H1 (cell line): ENCODE data around the gene RAD18.

ENCODE experiments used
- EP300 ChIP-seq, 2 experiments: IDR thresholded peaks; 1 replicate in 1 of 2; 2 replicates in 1 of 2; pipeline ENCODE4 v1.6.1; 2011 to 2012; ENCODE audit warnings: low read depth in 2 of 2, low read length in 2 of 2, mild to moderate bottlenecking in 2 of 2, borderline replicate concordance in 1 of 2, inconsistent platforms in 1 of 2, moderate library complexity in 1 of 2
- TEAD4 ChIP-seq: IDR thresholded peaks from 2 replicates; pipeline ENCODE4 v1.6.1; 2012; ENCODE audit warnings: low read depth, low read length, inconsistent platforms, mixed read lengths
- TF ChIP-seq, protein P1 (sequence below), 3 experiments: IDR thresholded peaks; 1 replicate in 2 of 3; 2 replicates in 1 of 3; pipeline versions ENCODE4 v1.5.1 to v1.6.1; 2011; ENCODE audit warnings: low read length in 3 of 3, mild to moderate bottlenecking in 3 of 3, inconsistent platforms in 2 of 3, low read depth in 1 of 3, moderate library complexity in 1 of 3; ENCODE audit not compliant: insufficient read depth in 1 of 3; ENCODE audit errors: control extremely low read depth in 1 of 3

DNA sequence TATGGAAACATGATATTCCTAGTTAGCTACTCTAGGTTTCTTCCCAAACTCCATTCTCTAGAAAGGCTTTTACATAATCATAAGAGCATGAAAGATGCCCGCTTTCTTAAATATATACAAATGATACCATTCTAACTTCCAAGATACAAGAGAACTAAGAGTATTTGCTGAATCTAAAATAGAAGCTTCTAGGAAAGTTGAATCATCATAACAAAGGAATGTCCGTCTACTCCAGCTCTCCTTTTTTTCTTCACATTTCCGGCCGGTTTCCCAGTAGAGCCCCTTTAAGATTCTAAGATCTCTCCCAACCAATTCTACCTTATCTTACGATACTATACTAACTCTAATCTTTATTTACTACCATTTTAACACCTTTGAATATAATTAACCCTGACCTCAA is 60.1 kb downstream of the RAD18 start:
- TF ChIP-seq, protein P1, sequence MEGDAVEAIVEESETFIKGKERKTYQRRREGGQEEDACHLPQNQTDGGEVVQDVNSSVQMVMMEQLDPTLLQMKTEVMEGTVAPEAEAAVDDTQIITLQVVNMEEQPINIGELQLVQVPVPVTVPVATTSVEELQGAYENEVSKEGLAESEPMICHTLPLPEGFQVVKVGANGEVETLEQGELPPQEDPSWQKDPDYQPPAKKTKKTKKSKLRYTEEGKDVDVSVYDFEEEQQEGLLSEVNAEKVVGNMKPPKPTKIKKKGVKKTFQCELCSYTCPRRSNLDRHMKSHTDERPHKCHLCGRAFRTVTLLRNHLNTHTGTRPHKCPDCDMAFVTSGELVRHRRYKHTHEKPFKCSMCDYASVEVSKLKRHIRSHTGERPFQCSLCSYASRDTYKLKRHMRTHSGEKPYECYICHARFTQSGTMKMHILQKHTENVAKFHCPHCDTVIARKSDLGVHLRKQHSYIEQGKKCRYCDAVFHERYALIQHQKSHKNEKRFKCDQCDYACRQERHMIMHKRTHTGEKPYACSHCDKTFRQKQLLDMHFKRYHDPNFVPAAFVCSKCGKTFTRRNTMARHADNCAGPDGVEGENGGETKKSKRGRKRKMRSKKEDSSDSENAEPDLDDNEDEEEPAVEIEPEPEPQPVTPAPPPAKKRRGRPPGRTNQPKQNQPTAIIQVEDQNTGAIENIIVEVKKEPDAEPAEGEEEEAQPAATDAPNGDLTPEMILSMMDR (IDR thresholded peaks at IDR 0.05; ENCODE audit: control extremely low read depth in 1 of 3, insufficient read depth in 1 of 3, low read depth in 1 of 3, low read length in 3 of 3): no peak
- no peak for TF ChIP-seq TEAD4
- no peak for TF ChIP-seq EP300 (IDR thresholded peaks at IDR 0.05; ENCODE audit: borderline replicate concordance in 1 of 2, low read depth in 2 of 2, low read length in 2 of 2)
